ENCODE measurements around the gene NAV1. TPM values are rescaled to one million over a fixed set of nuclear protein-coding genes. Genes with fewer than 3 reads are reported as not detected.
A peak's percentile ranks its signal among the peaks of the same experiment; 100 is the strongest.
"Not testable (repeated sequence)": the region's sequence is repeated elsewhere in the genome, so short reads cannot be mapped to it uniquely, and the experiment has no call there.

The NAV1 gene
- total and polyA plus RNA-seq, 9 of the 15 experiments (the other 6 are each of a cell fraction or from before 2014, with no cell fraction given) = 0.91 to 16.8 (median 3.2) TPM

- TF ChIP-seq MGA (IDR thresholded peaks at IDR 0.05) = 0 out of 2 replicates have a peak, but pooled peaks have one; percentile 16
Measured at GRCh38 chr1:201545851-201546492, 7.0 kb downstream of the NAV1 start (continued).

DNA sequence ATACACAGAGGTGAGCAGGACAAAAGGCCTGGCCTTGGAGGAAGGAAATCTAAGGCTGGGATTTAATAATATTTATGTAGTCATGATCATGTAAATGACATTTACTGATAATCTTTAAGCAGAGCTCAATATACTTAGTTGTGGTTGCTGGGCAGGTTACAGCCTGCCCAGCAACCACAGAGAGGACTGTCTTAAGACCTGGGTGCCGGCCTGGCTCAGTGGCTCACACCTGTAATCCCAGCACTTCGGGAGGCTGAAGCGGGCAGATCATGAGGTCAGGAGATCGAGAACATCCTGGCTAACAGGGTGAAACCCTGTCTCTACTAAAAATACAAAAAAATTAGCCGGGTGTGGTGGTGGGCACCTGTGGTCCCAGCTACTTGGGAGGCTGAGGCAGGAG, 10.6 kb downstream of the NAV1 start:
- H3K27me3 ChIP-seq (ENCODE audit: control insufficient read depth in 2 of 2, insufficient read depth in 2 of 2, low read length in 2 of 2) = peaks cover 3 to 11% of the 10 kb centered on the region in 2 experiments; a peak in 1 of 5 replicates
- intact Hi-C loops (cut with micrococcal nuclease); H3K9me1 ChIP-seq (ENCODE audit: control insufficient read depth, insufficient read depth, low read length); BruUV-seq (replicated peaks); ATAC-seq; in situ Hi-C loops (cut with MboI); H3K79me2 ChIP-seq (ENCODE audit: control insufficient read depth, insufficient read depth, low read length); H3K4me3 ChIP-seq; H3K9ac ChIP-seq (ENCODE audit: insufficient read depth in 1 of 2, low read depth in 2 of 2, low read length in 2 of 2); CTCF ChIA-PET (ENCODE audit: low intra/inter-chr PET ratio); DNase-seq (ENCODE audit: extremely low read depth in 1 of 4, low spot score in 3 of 4); H3K9me3 ChIP-seq (replicated peaks; ENCODE audit: control insufficient read depth, insufficient read depth, low read depth, low read length); H3K36me3 ChIP-seq (ENCODE audit: control insufficient read depth, insufficient read depth, low read length); FAIRE-seq; H3K4me2 ChIP-seq (ENCODE audit: insufficient read depth, low read length); H3K27ac ChIP-seq (ENCODE audit: extremely low read depth, low read depth, low read length); H4K20me1 ChIP-seq (replicated peaks; ENCODE audit: control insufficient read depth, insufficient read depth, low read length); H2AFZ ChIP-seq (ENCODE audit: low read depth, low read length): not testable (repeated sequence)
- POLR2A ChIA-PET = interaction anchor here (1.2 kb wide), 1 partner anchor 9 kb away, joined by 3 read pairs; no protein-coding TSS in a partner anchor
- peaks cover 5 to 37% of the 10 kb centered on the region in 2 experiments; a peak in 4 of 5 replicates for H3K4me1 ChIP-seq (replicated peaks in 1 of 2; ENCODE audit: control insufficient read depth in 2 of 2, insufficient read depth in 2 of 2, low read length in 2 of 2)
- 46% methylated on average over 4 of the region's 5 CpGs for WGBS (ENCODE audit: insufficient coverage, low coverage, missing lambda C conversion rate)

All from K562 (cell line).